Astrocyte (in vitro differentiated cells and primary cell): Measurements from ENCODE around the gene HOXA10. TPM values are rescaled to one million over a fixed set of nuclear protein-coding genes. Genes with fewer than 3 reads are reported as not detected.

ENCODE experiments used
- DNase-seq: peaks from one replicate; pipeline ENCODE4 v3.0.0-alpha.2; 2010; ENCODE audit warnings: low read depth
- FAIRE-seq: peaks from 2 replicates; lab custom pipeline; 2011; peaks lifted over from hg19 to GRCh38; lab: Jason Lieb, UNC
- H2AFZ ChIP-seq: 2 replicates; pipeline ENCODE4 v1.6.0; 2012; ENCODE audit warnings: low read depth, low read length, inconsistent platforms
- H3K27ac ChIP-seq: 2 replicates; pipeline ENCODE4 v1.5.1; 2011; ENCODE audit warnings: low read depth, low read length, inconsistent platforms
- H3K27me3 ChIP-seq: 2 replicates; pipeline ENCODE4 v1.6.0; 2011; ENCODE audit warnings: low read length, inconsistent platforms; ENCODE audit not compliant: insufficient read depth
- H3K36me3 ChIP-seq: 2 replicates; pipeline ENCODE4 v1.5.1; 2011; ENCODE audit warnings: low read length, inconsistent platforms; ENCODE audit not compliant: insufficient read depth
- H3K4me1 ChIP-seq: 2 replicates; pipeline ENCODE4 v1.5.1; 2011; ENCODE audit warnings: low read length, inconsistent platforms; ENCODE audit not compliant: insufficient read depth
- H3K4me2 ChIP-seq: 2 replicates; pipeline ENCODE4 v1.6.0; 2012; ENCODE audit warnings: low read length, inconsistent platforms
- H3K4me3 ChIP-seq: 2 replicates; pipeline ENCODE4 v1.5.1; 2011; ENCODE audit warnings: low read depth, mild to moderate bottlenecking, low read length, inconsistent platforms; ENCODE audit not compliant: insufficient read depth
- H3K79me2 ChIP-seq: 2 replicates; pipeline ENCODE4 v1.6.0; 2012; ENCODE audit warnings: mild to moderate bottlenecking, low read length, inconsistent platforms; ENCODE audit not compliant: insufficient read depth
- H3K9ac ChIP-seq: 2 replicates; pipeline ENCODE4 v1.6.0; 2012; ENCODE audit warnings: mild to moderate bottlenecking, low read length, inconsistent platforms
- H3K9me3 ChIP-seq: 2 replicates; pipeline ENCODE4 v1.5.1; 2012; ENCODE audit warnings: low read depth, mild to moderate bottlenecking, low read length, inconsistent platforms; ENCODE audit not compliant: insufficient read depth
- H4K20me1 ChIP-seq: 2 replicates; pipeline ENCODE4 v1.6.0; 2012; ENCODE audit warnings: low read length, inconsistent platforms; ENCODE audit not compliant: insufficient read depth
- H3K27ac Mint-ChIP-seq: one replicate; pipeline ENCODE4 v1.8.0; 2021; ENCODE audit warnings: mild to moderate bottlenecking, mixed read lengths; ENCODE audit not compliant: unreplicated experiment
- H3K27me3 Mint-ChIP-seq: one replicate; pipeline ENCODE4 v1.8.0; 2021; ENCODE audit warnings: low read depth, mixed read lengths; ENCODE audit not compliant: unreplicated experiment
- H3K36me3 Mint-ChIP-seq: one replicate; pipeline ENCODE4 v1.8.0; 2021; ENCODE audit warnings: low read depth, mixed read lengths; ENCODE audit not compliant: unreplicated experiment
- H3K4me1 Mint-ChIP-seq: one replicate; pipeline ENCODE4 v1.8.0; 2021; ENCODE audit warnings: low read depth, mixed read lengths; ENCODE audit not compliant: unreplicated experiment
- H3K4me3 Mint-ChIP-seq: one replicate; pipeline ENCODE4 v1.8.0; 2021; ENCODE audit warnings: mild to moderate bottlenecking, moderate library complexity, mixed read lengths; ENCODE audit not compliant: unreplicated experiment
- H3K9me3 Mint-ChIP-seq: one replicate; pipeline ENCODE4 v1.8.0; 2021; ENCODE audit warnings: mild to moderate bottlenecking, mixed read lengths; ENCODE audit not compliant: unreplicated experiment
- CTCF ChIP-seq: IDR thresholded peaks from 2 replicates; pipeline ENCODE4 v1.5.1; 2011; ENCODE audit warnings: low read depth, mild to moderate bottlenecking, inconsistent platforms, low read length, moderate library complexity; ENCODE audit not compliant: insufficient read depth
- EZH2 ChIP-seq: IDR thresholded peaks from 2 replicates; pipeline ENCODE4 v1.6.1; 2012; ENCODE audit warnings: mild to moderate bottlenecking, low read length, inconsistent platforms; ENCODE audit not compliant: insufficient read depth
- total RNA-seq: library from RNA; stranded (reverse); gene quantifications from 2 replicates; pipeline ENCODE4 v1.2.1, GENCODE V29; 2021

HOXA10 gene
- total RNA-seq, 1 donor from 2014 or later = not detected

GRCh38 chr7:27166531-27167505, 7.3 kb downstream of the HOXA10 start:
- no peak overlapping the region for H2AFZ ChIP-seq
- TF ChIP-seq EZH2 (peak; percentile 77), CTCF (no peak)
- no peaks in the 10 kb centered on the region for H3K4me1 Mint-ChIP-seq
- no peak overlapping the region for H3K4me2 ChIP-seq
- H3K36me3 ChIP-seq = no peaks in the 10 kb centered on the region
- H3K27ac ChIP-seq = no peak overlapping the region
- H4K20me1 ChIP-seq = no peaks in the 10 kb centered on the region
- H3K9me3 ChIP-seq = peaks cover 9% of the 10 kb centered on the region
- peaks cover 31% of the 10 kb centered on the region for H3K9me3 Mint-ChIP-seq
- no peaks in the 10 kb centered on the region for H3K36me3 Mint-ChIP-seq
- H3K27me3 ChIP-seq = peaks cover 97% of the 10 kb centered on the region
- H3K4me3 ChIP-seq = no peak overlapping the region
- FAIRE-seq (no peak), DNase-seq (no peak)
- H3K4me3 Mint-ChIP-seq = no peak overlapping the region
- no peak overlapping the region for H3K27ac Mint-ChIP-seq
- H3K27me3 Mint-ChIP-seq = peaks cover 80% of the 10 kb centered on the region
- H3K9ac ChIP-seq = no peak overlapping the region
- H3K79me2 ChIP-seq = no peaks in the 10 kb centered on the region
- H3K4me1 ChIP-seq = no peaks in the 10 kb centered on the region

DNA sequence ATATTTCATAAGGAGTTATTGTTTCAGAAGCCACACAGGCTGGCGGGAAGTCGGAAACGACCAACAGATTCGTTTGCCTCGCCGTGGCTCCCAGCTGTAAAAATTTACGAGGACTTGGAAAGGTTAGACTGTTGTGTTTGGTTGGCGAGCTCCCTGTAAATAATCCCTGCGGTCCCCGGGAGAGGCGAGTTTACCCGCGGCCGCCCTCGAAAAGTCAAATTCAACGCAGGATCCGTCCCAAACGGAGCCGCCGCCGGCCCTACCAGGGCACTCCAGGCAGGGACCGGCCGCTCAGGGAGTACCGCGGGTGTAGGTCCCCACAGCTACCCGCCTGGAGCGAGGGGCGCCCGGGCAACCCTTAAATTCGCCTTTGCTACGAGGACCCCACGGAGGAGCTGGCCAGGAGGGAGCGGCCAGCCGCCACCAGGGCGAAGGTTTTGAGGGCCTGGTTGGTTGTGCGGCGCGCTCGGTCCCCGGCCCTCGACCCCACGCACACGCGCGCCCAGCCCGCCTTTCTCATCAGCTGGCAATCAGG, 8.1 kb downstream of the HOXA10 start:
- Mint-ChIP-seq H3K27me3 (peaks cover 75% of the 10 kb centered on the region), H3K9me3 (peaks cover 25% of the 10 kb centered on the region), H3K36me3 (no peaks in the 10 kb centered on the region), H3K4me1 (no peaks in the 10 kb centered on the region), H3K27ac (peak overlapping the region; percentile 77), H3K4me3 (no peak overlapping the region)
- Histone ChIP-seq H3K27me3 (peaks cover 95% of the 10 kb centered on the region), H3K79me2 (no peaks in the 10 kb centered on the region), H3K9me3 (peaks cover 9% of the 10 kb centered on the region), H3K9ac (no peak overlapping the region), H3K4me1 (no peaks in the 10 kb centered on the region), H3K36me3 (no peaks in the 10 kb centered on the region), H2AFZ (no peak overlapping the region), H3K27ac (no peak overlapping the region), H4K20me1 (no peaks in the 10 kb centered on the region), H3K4me2 (no peak overlapping the region), H3K4me3 (no peak overlapping the region)
- DNase-seq = no peak
- TF ChIP-seq EZH2 (no peak), CTCF (no peak)
- no peak for FAIRE-seq
